OCI-LY3 (cell line): Measurements from ENCODE around the gene DSCAM.

Experiments used
- H2AFZ ChIP-seq: fragments of 200-600, 300-600 bp; shearing (Covaris generic); 2 replicates; pipeline ENCODE4 v1.6.0; 2014; ENCODE audit warnings: antibody characterized with exemption, low read depth, low read length
- H3K27ac ChIP-seq: fragments of 200-600, 300-600 bp; sonication (generic); 2 replicates; pipeline ENCODE4 v1.5.1; 2014; ENCODE audit warnings: mild to moderate bottlenecking, low read length, moderate library complexity, mixed read lengths
- H3K27me3 ChIP-seq: fragments of 200-600, 300-600 bp; sonication (generic); 2 replicates; pipeline ENCODE4 v1.6.1; 2014; ENCODE audit warnings: low read depth, low read length, mixed read lengths
- H3K36me3 ChIP-seq: fragments of 200-600, 300-600 bp; sonication (generic); replicated peaks from 2 replicates; pipeline ENCODE3; 2014; ENCODE audit warnings: low read depth, low read length, mixed read lengths
- H3K4me1 ChIP-seq: fragments of 300-600, 200-600 bp; sonication (generic); 2 replicates; pipeline ENCODE4 v1.6.1; 2014; ENCODE audit warnings: low read length, mixed read lengths
- H3K4me2 ChIP-seq: fragments of 200-600, 300-600 bp; sonication (generic); 2 replicates; pipeline ENCODE4 v1.6.1; 2014; ENCODE audit warnings: low read length, mixed read lengths
- H3K4me3 ChIP-seq: fragments of 300-600, 200-600 bp; sonication (generic); 2 replicates; pipeline ENCODE4 v1.5.1; 2014; ENCODE audit warnings: antibody characterized with exemption, mild to moderate bottlenecking, low read length, moderate library complexity
- H3K79me2 ChIP-seq: fragments of 300-600, 200-600 bp; shearing (Covaris generic); 2 replicates; pipeline ENCODE4 v1.6.1; 2014; ENCODE audit warnings: mild to moderate bottlenecking, low read length, mixed read lengths
- H3K9ac ChIP-seq: fragments of 300-600, 200-600 bp; shearing (Covaris generic); 2 replicates; pipeline ENCODE4 v1.6.0; 2014; ENCODE audit warnings: mild to moderate bottlenecking, low read length, moderate library complexity
- H3K9me3 ChIP-seq: fragments of 200-600, 300-600 bp; shearing (Covaris generic); 2 replicates; pipeline ENCODE4 v1.6.1; 2014; ENCODE audit warnings: low read length, mixed read lengths; ENCODE audit not compliant: insufficient read depth
- H4K20me1 ChIP-seq: fragments of 200-600, 300-600 bp; sonication (generic); 2 replicates; pipeline ENCODE4 v1.6.1; 2016; ENCODE audit warnings: low read length, mixed read lengths; ENCODE audit not compliant: insufficient read depth
- CTCF ChIP-seq: fragments of 200-600, 300-600 bp; sonication (generic); IDR thresholded peaks from 2 replicates; pipeline ENCODE4 v1.5.1; 2014; ENCODE audit warnings: antibody characterized with exemption, low read length, low read depth
- EZH2phosphoT487 ChIP-seq: fragments of 200-600 bp; shearing (Covaris generic); IDR thresholded peaks from 2 replicates; pipeline ENCODE4 v1.6.1; 2018; ENCODE audit warnings: antibody characterized with exemption, mixed run types, low read depth

The DSCAM gene

GRCh38 chr21:40250514-40251294 is 596.3 kb downstream of the DSCAM start:
- no peaks in the 10 kb centered on the region for H4K20me1 ChIP-seq
- H3K4me3 ChIP-seq: no peak overlapping the region
- H3K4me2 ChIP-seq: no peak overlapping the region
- H3K27me3 ChIP-seq: no peaks in the 10 kb centered on the region
- H3K79me2 ChIP-seq: no peaks in the 10 kb centered on the region
- no peak overlapping the region for H2AFZ ChIP-seq
- no peak for TF ChIP-seq CTCF
- TF ChIP-seq EZH2phosphoT487: no peak
- H3K4me1 ChIP-seq: no peaks in the 10 kb centered on the region
- no peak overlapping the region for H3K27ac ChIP-seq
- no peak overlapping the region for H3K9ac ChIP-seq
- H3K9me3 ChIP-seq: no peaks in the 10 kb centered on the region
- H3K36me3 ChIP-seq: no peaks in the 10 kb centered on the region

GRCh38 chr21:40244981-40245380 is 602.0 kb downstream of the DSCAM start:
- no peaks in the 10 kb centered on the region for H3K27me3 ChIP-seq
- no peak overlapping the region for H3K4me2 ChIP-seq
- no peaks in the 10 kb centered on the region for H3K4me1 ChIP-seq
- no peak overlapping the region for H3K4me3 ChIP-seq
- no peak overlapping the region for H3K9ac ChIP-seq
- H2AFZ ChIP-seq: no peak overlapping the region
- H3K36me3 ChIP-seq: no peaks in the 10 kb centered on the region
- no peaks in the 10 kb centered on the region for H3K79me2 ChIP-seq
- H3K9me3 ChIP-seq: no peaks in the 10 kb centered on the region
- no peaks in the 10 kb centered on the region for H4K20me1 ChIP-seq
- no peak for TF ChIP-seq CTCF
- TF ChIP-seq EZH2phosphoT487: no peak
- no peak overlapping the region for H3K27ac ChIP-seq

- Histone ChIP-seq H4K20me1 (no peaks in the 10 kb centered on the region), H3K4me2 (no peak overlapping the region), H3K4me3 (no peak overlapping the region), H3K27me3 (no peaks in the 10 kb centered on the region), H2AFZ (no peak overlapping the region), H3K9ac (no peak overlapping the region), H3K9me3 (no peaks in the 10 kb centered on the region), H3K27ac (no peak overlapping the region), H3K79me2 (no peaks in the 10 kb centered on the region), H3K36me3 (no peaks in the 10 kb centered on the region), H3K4me1 (no peaks in the 10 kb centered on the region)
- TF ChIP-seq CTCF (no peak), EZH2phosphoT487 (no peak)
These were observed 603.3 kb downstream of the DSCAM start for GRCh38 chr21:40243685-40244084.

- Histone ChIP-seq H3K27ac (no peak overlapping the region), H2AFZ (no peak overlapping the region), H3K27me3 (no peaks in the 10 kb centered on the region), H3K9me3 (no peaks in the 10 kb centered on the region), H3K4me1 (no peaks in the 10 kb centered on the region), H3K4me2 (no peak overlapping the region), H3K4me3 (no peak overlapping the region), H3K79me2 (no peaks in the 10 kb centered on the region), H3K36me3 (no peaks in the 10 kb centered on the region), H4K20me1 (no peaks in the 10 kb centered on the region), H3K9ac (no peak overlapping the region)
- TF ChIP-seq CTCF (no peak), EZH2phosphoT487 (no peak)
These were observed 604.2 kb downstream of the DSCAM start for GRCh38 chr21:40242586-40243265.
